Activated B cell treated with CpG ODN at 0.5 μM for 24 hours (primary cell): ENCODE results near the gene ABCC5. TPM values are rescaled to one million over a fixed set of nuclear protein-coding genes. Genes with fewer than 3 reads are reported as not detected.

Source experiments
- ATAC-seq: fragments of 200-7000 bp; cut with Tn5 transposase; one replicate; pipeline ENCODE4 v1.10.0; 2021; ENCODE audit warnings: low read depth, mild to moderate bottlenecking, moderate library complexity
- CTCF ChIA-PET: fragments of 350-600 bp; sonication (Branson Sonifier 250); formaldehyde crosslinking; loops from one replicate; lab custom pipeline; 2021; ENCODE audit warnings: antibody characterized with exemption; lab: Charles Lee
- POLR2A ChIA-PET: fragments of 350-600 bp; sonication (Branson Sonifier 250); formaldehyde crosslinking; loops from one replicate; lab custom pipeline; 2021; ENCODE audit warnings: antibody characterized with exemption; lab: Charles Lee
- DNase-seq: peaks from one replicate; pipeline ENCODE4 v3.0.0; 2022
- H3K27ac Mint-ChIP-seq: one replicate; pipeline ENCODE4 v1.8.0; 2020; ENCODE audit warnings: mixed read lengths
- H3K27me3 Mint-ChIP-seq: one replicate; pipeline ENCODE4 v1.8.0; 2021; ENCODE audit warnings: mixed read lengths
- H3K36me3 Mint-ChIP-seq: one replicate; pipeline ENCODE4 v1.8.0; 2021; ENCODE audit warnings: low read depth, mixed read lengths
- H3K4me1 Mint-ChIP-seq: one replicate; pipeline ENCODE4 v1.8.0; 2021; ENCODE audit warnings: mixed read lengths
- H3K4me3 Mint-ChIP-seq: one replicate; pipeline ENCODE4 v1.8.0; 2020; ENCODE audit warnings: mild to moderate bottlenecking, mixed read lengths
- H3K9me3 Mint-ChIP-seq: one replicate; pipeline ENCODE4 v1.8.0; 2020; ENCODE audit warnings: mixed read lengths
- CTCF ChIP-seq: fragments of 200-600 bp; IDR thresholded peaks from one replicate; pipeline ENCODE4 v1.8.0; 2022; ENCODE audit warnings: antibody characterized with exemption, mild to moderate bottlenecking
- intact Hi-C: fragments of 100-400 bp; cut with micrococcal nuclease; formaldehyde crosslinking; loops from one replicate; pipeline ENCODE4 v1.15.1; 2024
- total RNA-seq: library from RNA; stranded (reverse); gene quantifications from 2 replicates; pipeline ENCODE4 v1.2.3, GENCODE V29; 2022

ABCC5 gene
- total RNA-seq, 1 donor from 2014 or later = 10.6 TPM

DNA sequence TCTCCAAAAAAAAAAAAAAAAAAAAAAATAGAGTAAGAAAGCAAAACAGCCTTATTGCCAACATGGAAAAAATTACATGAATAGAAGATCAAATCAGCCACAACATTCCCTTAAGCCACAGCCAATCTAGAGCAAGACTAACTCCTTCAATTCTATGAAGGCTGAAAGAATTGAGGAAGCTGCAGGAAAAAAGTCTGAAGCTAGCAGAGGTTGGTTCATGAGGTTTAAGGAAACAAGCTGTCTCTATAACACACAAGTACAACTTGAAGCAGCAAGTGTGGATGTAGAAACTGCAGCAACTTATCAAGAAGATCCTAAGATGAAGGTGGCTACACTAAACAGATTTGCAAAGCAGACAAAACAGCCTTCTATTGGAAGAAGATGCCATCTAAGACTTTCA is 142.3 kb downstream of the ABCC5 start:
- Mint-ChIP-seq H3K36me3 (peaks cover 40% of the 10 kb centered on the region), H3K27ac (no peak overlapping the region), H3K9me3 (no peaks in the 10 kb centered on the region), H3K27me3 (no peaks in the 10 kb centered on the region), H3K4me3 (no peak overlapping the region), H3K4me1 (peaks cover 24% of the 10 kb centered on the region)
- CTCF ChIA-PET = no interaction called here
- DNase-seq (no peak), ATAC-seq (no peak)
- intact Hi-C loops = no loop called here
- POLR2A ChIA-PET = interaction anchor here (2.7 kb wide), 1 partner anchor 9 kb away, joined by 8 read pairs; the partner anchor contains the start of gene PARL
- no peak for TF ChIP-seq CTCF

- Mint-ChIP-seq H3K4me3 (no peak overlapping the region), H3K27me3 (no peaks in the 10 kb centered on the region), H3K9me3 (no peaks in the 10 kb centered on the region), H3K27ac (no peak overlapping the region), H3K36me3 (peaks cover 34% of the 10 kb centered on the region), H3K4me1 (peaks cover 27% of the 10 kb centered on the region)
- POLR2A ChIA-PET = interaction anchor here (1.0 to 2.7 kb wide), 2 partner anchors 9 to 11 kb away, joined by 5 to 8 read pairs; partner anchors contain the start of gene PARL
- ATAC-seq = no peak
- TF ChIP-seq CTCF = no peak
- CTCF ChIA-PET = no interaction called here
- DNase-seq = no peak
- intact Hi-C loops = no loop called here
Observed at GRCh38 chr3:183873914-183874313, 143.8 kb downstream of the ABCC5 start.

- POLR2A ChIA-PET = no interaction called here
- peaks cover 21% of the 10 kb centered on the region for H3K4me1 Mint-ChIP-seq
Observed at GRCh38 chr3:183871541-183871940, 146.1 kb downstream of the ABCC5 start.

GRCh38 chr3:183870563-183870962 is 147.1 kb downstream of the ABCC5 start:
- DNase-seq (no peak), ATAC-seq (no peak)
- no peak for TF ChIP-seq CTCF
- no peak overlapping the region for H3K4me3 Mint-ChIP-seq
- no peaks in the 10 kb centered on the region for H3K9me3 Mint-ChIP-seq
- H3K27ac Mint-ChIP-seq = no peak overlapping the region
- intact Hi-C loops = no loop called here
- no peaks in the 10 kb centered on the region for H3K27me3 Mint-ChIP-seq
- CTCF ChIA-PET = no interaction called here
- H3K36me3 Mint-ChIP-seq = peaks cover 32% of the 10 kb centered on the region
- POLR2A ChIA-PET = no interaction called here
- H3K4me1 Mint-ChIP-seq = peaks cover 21% of the 10 kb centered on the region

More at GRCh38 chr3:183871541-183871940, 146.1 kb downstream of the ABCC5 start:
- peaks cover 26% of the 10 kb centered on the region for H3K36me3 Mint-ChIP-seq
- no peak for TF ChIP-seq CTCF
- CTCF ChIA-PET = no interaction called here
- ATAC-seq (no peak), DNase-seq (no peak)
- H3K27ac Mint-ChIP-seq = no peak overlapping the region
- no peaks in the 10 kb centered on the region for H3K27me3 Mint-ChIP-seq
- no peaks in the 10 kb centered on the region for H3K9me3 Mint-ChIP-seq
- intact Hi-C loops = no loop called here
- no peak overlapping the region for H3K4me3 Mint-ChIP-seq

Other genes starting within 250 kb of the ABCC5 start
- 0.78 and 1.9 TPM in 2 replicates for gene MAP6D1, start 192.3 kb downstream of the ABCC5 start, total RNA-seq
- 57.6 and 57.8 TPM in 2 replicates for gene PARL, start 133.0 kb downstream of the ABCC5 start, total RNA-seq
- not detected in 2 replicates for gene HTR3D, start 13.9 kb upstream of the ABCC5 start, total RNA-seq
- not detected in 2 replicates for gene HTR3C, start 35.2 kb upstream of the ABCC5 start, total RNA-seq
- not detected in 2 replicates for gene HTR3E, start 79.2 kb upstream of the ABCC5 start, total RNA-seq
- 72.0 and 74.2 TPM in 2 replicates for gene EIF2B5, start 117.5 kb upstream of the ABCC5 start, total RNA-seq
- 52.1 and 54.2 TPM in 2 replicates for gene DVL3, start 137.5 kb upstream of the ABCC5 start, total RNA-seq
- 169 and 177 TPM in 2 replicates for gene AP2M1, start 157.0 kb upstream of the ABCC5 start, total RNA-seq
- 78.0 and 86.7 TPM in 2 replicates for gene ABCF3, start 168.3 kb upstream of the ABCC5 start, total RNA-seq
- 0.42 and 0.76 TPM in 2 replicates for gene VWA5B2, start 211.7 kb upstream of the ABCC5 start, total RNA-seq
- 33.8 and 34.0 TPM in 2 replicates for gene ALG3, start 231.1 kb upstream of the ABCC5 start, total RNA-seq
- gene EEF1AKMT4, start 231.8 kb upstream of the ABCC5 start, total RNA-seq = 1.9 and 2.9 TPM in 2 replicates
- gene CAMK2N2, start 243.7 kb upstream of the ABCC5 start, total RNA-seq = not detected in 2 replicates